NCI-H446 treated with DMSO at 0.1 percent for 48 hours (cell line): Measurements from ENCODE around the gene TNPO3.

ENCODE experiments used
- DNase-seq: peaks from one replicate; lab custom pipeline; 2025; lab: John Stamatoyannopoulos, UW

The TNPO3 gene

GRCh38 chr7:128906766-128907559, 147.9 kb downstream of the TNPO3 start:
- DNase-seq = no peak

GRCh38 chr7:128906001-128906765, 148.7 kb downstream of the TNPO3 start:
- no peak for DNase-seq

GRCh38 chr7:128904381-128905197, 150.3 kb downstream of the TNPO3 start:
- no peak for DNase-seq
